ENCODE measurements around the gene ISCU. TPM values are rescaled to one million over a fixed set of nuclear protein-coding genes. Genes with fewer than 3 reads are reported as not detected.

The ISCU gene
- total and polyA plus RNA-seq, 2 of the 8 experiments (the other 6 are each of a cell fraction or from before 2014, with no cell fraction given), result 72.1 to 78.1 TPM

- H2BK15ac ChIP-seq (ENCODE audit: low read length), result no peak overlapping the region
- peaks cover 13 to 20% of the 10 kb centered on the region in 2 experiments for H4K20me1 ChIP-seq (replicated peaks in 1 of 2; ENCODE audit: control insufficient read depth in 1 of 2, insufficient read depth in 2 of 2, low read length in 2 of 2)
- H2BK5ac ChIP-seq (ENCODE audit: low read depth, low read length), result peak overlapping the region; percentile 100; the same call in 1 of the 2 replicates
- no peak overlapping the region for H4K91ac ChIP-seq (replicated peaks; ENCODE audit: insufficient read length, low read length)
- H4K5ac ChIP-seq (ENCODE audit: insufficient read length, low read depth, low read length), result no peak overlapping the region
- H4K8ac ChIP-seq (ENCODE audit: extremely low read depth, insufficient read depth, low read length), result peak overlapping the region; percentile 99; the same call in 1 of the 2 replicates
- POLR2A ChIA-PET (ENCODE audit: partially characterized antibody), result interaction anchor here (0.5 to 4.3 kb wide), 18 partner anchors 9 to 654 kb away, joined by 3 to 40 read pairs (median 6); partner anchors contain the start of gene FICD
- FAIRE-seq (no peak), DNase-seq (ENCODE audit: low read depth in 1 of 2, low spot score in 2 of 2) (no peak)
- H3K9me3 ChIP-seq (ENCODE audit: insufficient read depth in 2 of 2, low read depth in 1 of 2, low read length in 1 of 2), result no peaks in the 10 kb centered on the region
- CTCF ChIA-PET (ENCODE audit: partially characterized antibody), result interaction anchor here (1.1 to 24.3 kb wide), 4 partner anchors 10 to 104 kb away, joined by 3 to 523 read pairs (median 4); no protein-coding TSS in a partner anchor
- H2AK5ac ChIP-seq (ENCODE audit: low read depth, low read length), result peak overlapping the region; percentile 99; the same call in 1 of the 2 replicates
- no peak overlapping the region for H3K18ac ChIP-seq (ENCODE audit: extremely low read depth, low read length)
- 7% methylated on average over 12 of the region's 12 CpGs; no CpG with 5 or more reads in 1 of the 2 experiments for WGBS, 2 experiments (ENCODE audit: extremely low coverage in 1 of 2, insufficient coverage in 1 of 2, insufficient read length in 1 of 2, insufficient replicate concordance in 2 of 2, low coverage in 1 of 2, low lambda C conversion rate in 2 of 2, missing lambda C conversion rate in 1 of 2)
- H3K14ac ChIP-seq (ENCODE audit: insufficient read length), result no peak overlapping the region
- H2BK20ac ChIP-seq (ENCODE audit: low read length), result no peak overlapping the region
- no peak overlapping the region for H2AFZ ChIP-seq (ENCODE audit: low read length)
- H3K27me3 ChIP-seq (replicated peaks in 1 of 4; ENCODE audit: control insufficient read depth in 3 of 4, extremely low read depth in 1 of 4, insufficient read depth in 3 of 4, low read length in 3 of 4), result no peaks in the 10 kb centered on the region
- H3K4ac ChIP-seq (replicated peaks; ENCODE audit: insufficient read length, low read depth, low read length), result no peak overlapping the region
- peaks cover 20% of the 10 kb centered on the region for H3K23me2 ChIP-seq (ENCODE audit: low read depth, low read length)
- H2BK120ac ChIP-seq (replicated peaks; ENCODE audit: low read depth, low read length), result no peak overlapping the region
- H2BK12ac ChIP-seq (ENCODE audit: low read depth, low read length), result peak overlapping the region; percentile 29; the same call in 1 of the 2 replicates
- H3K4me2 ChIP-seq (ENCODE audit: insufficient read depth in 1 of 2, low read depth in 2 of 2, low read length in 2 of 2), result peak overlapping the region; percentile 94 to 99
- H3K9ac ChIP-seq (replicated peaks in 1 of 4; ENCODE audit: extremely low read depth in 1 of 4, low read depth in 3 of 4, low read length in 3 of 4), result peak overlapping the region; percentile 88 to 100 (median 100)
- H3K4me3 ChIP-seq (ENCODE audit: extremely low read depth in 1 of 4, insufficient read depth in 2 of 4, low read depth in 3 of 4, low read length in 4 of 4), result peak overlapping the region; percentile 84 to 100 (median 94)
- H3K79me2 ChIP-seq (ENCODE audit: control insufficient read depth in 1 of 2, insufficient read depth in 2 of 2, low read length in 2 of 2), result peaks cover 44 to 69% of the 10 kb centered on the region in 2 experiments
- H3K4me1 ChIP-seq (replicated peaks in 1 of 4; ENCODE audit: control insufficient read depth in 3 of 4, insufficient read depth in 4 of 4, low read length in 3 of 4), result peaks cover 0 to 4% (median 0%) of the 10 kb centered on the region in 4 experiments; a peak in 1 of 7 replicates
- H3K56ac ChIP-seq (replicated peaks; ENCODE audit: insufficient read length, low read depth, low read length), result no peak overlapping the region
- H3K23ac ChIP-seq (ENCODE audit: insufficient read length), result no peak overlapping the region
- H3K79me1 ChIP-seq (ENCODE audit: low read depth, low read length), result peaks cover 2% of the 10 kb centered on the region; the same call in 1 of the 2 replicates
- peaks cover 10 to 34% (median 12%) of the 10 kb centered on the region in 4 experiments for H3K36me3 ChIP-seq (ENCODE audit: control insufficient read depth in 2 of 4, insufficient read depth in 4 of 4, low read length in 3 of 4)
- H3K27ac ChIP-seq (ENCODE audit: low read depth, low read length), result peak overlapping the region; percentile 99; the same call in 1 of the 2 replicates
Measured at GRCh38 chr12:108560321-108560721, 2.1 kb upstream of the ISCU start.

Measured in H1 (cell line).